HEK293 (cell line): ENCODE measurements around the gene NTNG1.

Source experiments
- CTCF ChIA-PET: fragments of 350-600 bp; formaldehyde crosslinking; extraction: SDS; loops from one replicate; lab custom pipeline; 2021; ENCODE audit warnings: antibody characterized with exemption; lab: Yijun Ruan, JAX
- POLR2A ChIA-PET: fragments of 300-600 bp; formaldehyde crosslinking; extraction: SDS; loops from one replicate; lab custom pipeline; 2020; ENCODE audit warnings: antibody characterized with exemption, inconsistent platforms; lab: Yijun Ruan, JAX
- H3K27ac ChIP-seq: fragments of 200-500 bp; sonication (Bioruptor generic); 2 replicates; pipeline ENCODE4 v1.5.1; 2014; ENCODE audit warnings: low read depth, low read length, control low read depth, inconsistent platforms; ENCODE audit errors: extremely low read depth
- H3K36me3 ChIP-seq, 2 experiments: fragments of 200-500 bp in 1 of 2; sonication (Bioruptor generic) in 1 of 2; 1 replicate in 1 of 2; 2 replicates in 1 of 2; pipeline ENCODE4 v1.5.1; 2014 to 2017; ENCODE audit warnings: inconsistent platforms in 2 of 2, low read length in 2 of 2; ENCODE audit not compliant: control insufficient read depth in 2 of 2, insufficient read depth in 1 of 2
- H3K4me1 ChIP-seq: fragments of 200-500 bp; sonication (Bioruptor generic); 2 replicates; pipeline ENCODE4 v1.5.1; 2014; ENCODE audit warnings: mild to moderate bottlenecking, low read length, inconsistent platforms; ENCODE audit not compliant: control insufficient read depth, insufficient read depth
- H3K4me3 ChIP-seq: 2 replicates; pipeline ENCODE4 v1.5.1; 2011; ENCODE audit warnings: low read depth, mild to moderate bottlenecking, control low read depth, low read length, moderate library complexity
- H3K9me3 ChIP-seq: fragments of 200-500 bp; sonication (Bioruptor generic); 2 replicates; pipeline ENCODE4 v1.5.1; 2014; ENCODE audit warnings: low read depth, low read length, inconsistent platforms; ENCODE audit not compliant: control insufficient read depth, insufficient read depth
- FEZF1 ChIP-seq: fragments of 450-650 bp; formaldehyde crosslinking; IDR thresholded peaks from 2 replicates; pipeline ENCODE4 v1.5.1; 2016; ENCODE audit warnings: missing biosample characterization, missing genetic modification characterization
- KLF1 ChIP-seq: fragments of 450-650 bp; formaldehyde crosslinking; IDR thresholded peaks from 2 replicates; pipeline ENCODE4 v1.5.1; 2016; ENCODE audit warnings: missing biosample characterization, missing genetic modification characterization
- KLF7 ChIP-seq: fragments of 450-650 bp; formaldehyde crosslinking; IDR thresholded peaks from 2 replicates; pipeline ENCODE4 v1.5.1; 2016; ENCODE audit warnings: missing biosample characterization, missing genetic modification characterization, borderline replicate concordance
- RBAK ChIP-seq: fragments of 450-650 bp; formaldehyde crosslinking; IDR thresholded peaks from 2 replicates; pipeline ENCODE4 v1.5.1; 2016; ENCODE audit warnings: missing biosample characterization, missing genetic modification characterization
- REPIN1 ChIP-seq: fragments of 450-650 bp; formaldehyde crosslinking; IDR thresholded peaks from 2 replicates; pipeline ENCODE4 v1.5.1; 2017; ENCODE audit warnings: missing biosample characterization, missing genetic modification characterization, low read depth
- ZFP37 ChIP-seq: fragments of 450-650 bp; formaldehyde crosslinking; IDR thresholded peaks from 2 replicates; pipeline ENCODE4 v1.5.1; 2016; ENCODE audit warnings: missing biosample characterization, missing genetic modification characterization
- ZNF121 ChIP-seq: fragments of 450-650 bp; formaldehyde crosslinking; IDR thresholded peaks from 2 replicates; pipeline ENCODE4 v1.5.1; 2016; ENCODE audit warnings: missing biosample characterization, missing genetic modification characterization
- ZNF157 ChIP-seq: fragments of 450-650 bp; formaldehyde crosslinking; IDR thresholded peaks from 2 replicates; pipeline ENCODE4 v1.5.1; 2016; ENCODE audit warnings: missing biosample characterization, missing genetic modification characterization
- ZNF23 ChIP-seq: fragments of 450-650 bp; formaldehyde crosslinking; IDR thresholded peaks from 2 replicates; pipeline ENCODE4 v1.5.1; 2016; ENCODE audit warnings: missing biosample characterization, missing genetic modification characterization, borderline replicate concordance
- ZNF292 ChIP-seq: fragments of 450-650 bp; formaldehyde crosslinking; IDR thresholded peaks from 2 replicates; pipeline ENCODE4 v1.5.1; 2016; ENCODE audit warnings: low read depth, missing biosample characterization, missing genetic modification characterization, borderline replicate concordance
- ZNF324 ChIP-seq: fragments of 450-650 bp; formaldehyde crosslinking; IDR thresholded peaks from 2 replicates; pipeline ENCODE4 v1.5.1; 2016; ENCODE audit warnings: missing biosample characterization, missing genetic modification characterization
- ZNF426 ChIP-seq: fragments of 450-650 bp; formaldehyde crosslinking; IDR thresholded peaks from 2 replicates; pipeline ENCODE4 v1.5.1; 2017; ENCODE audit warnings: missing biosample characterization, missing genetic modification characterization, mild to moderate bottlenecking, inconsistent platforms, moderate library complexity
- ZNF473 ChIP-seq: fragments of 450-650 bp; formaldehyde crosslinking; IDR thresholded peaks from 2 replicates; pipeline ENCODE4 v1.5.1; 2017; ENCODE audit warnings: missing biosample characterization, missing genetic modification characterization
- ZNF501 ChIP-seq: fragments of 450-650 bp; formaldehyde crosslinking; IDR thresholded peaks from 2 replicates; pipeline ENCODE4 v1.5.1; 2016; ENCODE audit warnings: missing biosample characterization, missing genetic modification characterization
- ZNF514 ChIP-seq: fragments of 450-650 bp; formaldehyde crosslinking; IDR thresholded peaks from 2 replicates; pipeline ENCODE4 v1.5.1; 2016; ENCODE audit warnings: missing biosample characterization, missing genetic modification characterization
- ZNF521 ChIP-seq: fragments of 450-650 bp; formaldehyde crosslinking; IDR thresholded peaks from 2 replicates; pipeline ENCODE4 v1.5.1; 2017; ENCODE audit warnings: missing biosample characterization, mild to moderate bottlenecking, missing genetic modification characterization
- ZNF530 ChIP-seq: fragments of 450-650 bp; formaldehyde crosslinking; IDR thresholded peaks from 2 replicates; pipeline ENCODE4 v1.5.1; 2016; ENCODE audit warnings: low read depth, missing biosample characterization, missing genetic modification characterization
- ZNF843 ChIP-seq: fragments of 450-650 bp; formaldehyde crosslinking; IDR thresholded peaks from 2 replicates; pipeline ENCODE4 v1.5.1; 2016; ENCODE audit warnings: missing biosample characterization, missing genetic modification characterization
- ZSCAN23 ChIP-seq: fragments of 450-650 bp; formaldehyde crosslinking; IDR thresholded peaks from 2 replicates; pipeline ENCODE4 v1.5.1; 2016; ENCODE audit warnings: missing biosample characterization, missing genetic modification characterization
- TF ChIP-seq, protein P1 (sequence below): fragments of 450-650 bp; formaldehyde crosslinking; IDR thresholded peaks from 2 replicates; pipeline ENCODE4 v1.5.1; 2016; ENCODE audit warnings: missing biosample characterization, missing genetic modification characterization
- TF ChIP-seq, protein P2 (sequence below): IDR thresholded peaks from 2 replicates; pipeline ENCODE4 v1.6.1; 2011; ENCODE audit warnings: mild to moderate bottlenecking, low read depth, low read length, borderline replicate concordance
- TF ChIP-seq, protein P3 (sequence below): fragments of 450-650 bp; formaldehyde crosslinking; IDR thresholded peaks from 2 replicates; pipeline ENCODE4 v1.5.1; 2016; ENCODE audit warnings: missing biosample characterization, missing genetic modification characterization
- TF ChIP-seq, protein P4 (sequence below): fragments of 450-650 bp; formaldehyde crosslinking; IDR thresholded peaks from 2 replicates; pipeline ENCODE4 v1.5.1; 2016; ENCODE audit warnings: missing biosample characterization, missing genetic modification characterization
- TF ChIP-seq, protein P5 (sequence below): fragments of 450-650 bp; formaldehyde crosslinking; IDR thresholded peaks from 2 replicates; pipeline ENCODE4 v1.5.1; 2016; ENCODE audit warnings: missing biosample characterization, missing genetic modification characterization
- TF ChIP-seq, protein P6 (sequence below): fragments of 450-650 bp; formaldehyde crosslinking; IDR thresholded peaks from 2 replicates; pipeline ENCODE4; 2016; ENCODE audit warnings: missing biosample characterization, missing genetic modification characterization
- TF ChIP-seq, protein P7 (sequence below): fragments of 450-650 bp; formaldehyde crosslinking; IDR thresholded peaks from 2 replicates; pipeline ENCODE4 v1.5.1; 2017; ENCODE audit warnings: missing biosample characterization, missing genetic modification characterization

Gene NTNG1

DNA sequence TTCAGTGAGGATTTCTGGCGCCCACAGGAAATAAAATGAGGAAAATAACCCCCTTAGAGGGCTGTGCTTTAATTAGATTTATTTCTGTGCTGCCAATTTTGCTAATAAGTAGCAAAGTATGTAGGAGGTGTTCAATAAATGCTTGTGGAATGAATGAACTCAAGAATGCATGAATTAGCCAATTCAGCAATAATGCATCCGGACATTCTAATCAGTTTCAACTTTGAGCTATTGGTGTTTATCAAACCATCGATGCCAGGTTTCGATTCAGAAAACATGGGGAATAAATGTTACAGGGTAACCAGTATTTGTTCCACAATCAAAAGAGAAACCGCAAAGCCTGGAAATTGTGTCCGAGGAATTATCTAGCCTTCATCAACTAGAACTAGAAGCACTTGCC lies 353.2 kb downstream of the NTNG1 start:
- ChIA-PET CTCF (no interaction called here), POLR2A (no interaction called here)
- Histone ChIP-seq H3K4me1 (no peaks in the 10 kb centered on the region), H3K27ac (no peak overlapping the region), H3K36me3 (no peaks in the 10 kb centered on the region), H3K4me3 (no peak overlapping the region), H3K9me3 (no peaks in the 10 kb centered on the region)
- TF ChIP-seq, protein P1, sequence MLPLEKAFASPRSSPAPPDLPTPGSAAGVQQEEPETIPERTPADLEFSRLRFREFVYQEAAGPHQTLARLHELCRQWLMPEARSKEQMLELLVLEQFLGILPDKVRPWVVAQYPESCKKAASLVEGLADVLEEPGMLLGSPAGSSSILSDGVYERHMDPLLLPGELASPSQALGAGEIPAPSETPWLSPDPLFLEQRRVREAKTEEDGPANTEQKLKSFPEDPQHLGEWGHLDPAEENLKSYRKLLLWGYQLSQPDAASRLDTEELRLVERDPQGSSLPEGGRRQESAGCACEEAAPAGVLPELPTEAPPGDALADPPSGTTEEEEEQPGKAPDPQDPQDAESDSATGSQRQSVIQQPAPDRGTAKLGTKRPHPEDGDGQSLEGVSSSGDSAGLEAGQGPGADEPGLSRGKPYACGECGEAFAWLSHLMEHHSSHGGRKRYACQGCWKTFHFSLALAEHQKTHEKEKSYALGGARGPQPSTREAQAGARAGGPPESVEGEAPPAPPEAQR (tag by site-specific recombination): no peak
- no peak for TF ChIP-seq RBAK (tag by site-specific recombination)
- TF ChIP-seq KLF7 (tag by site-specific recombination): no peak
- TF ChIP-seq KLF1 (tag by site-specific recombination): no peak
- TF ChIP-seq, protein P2, sequence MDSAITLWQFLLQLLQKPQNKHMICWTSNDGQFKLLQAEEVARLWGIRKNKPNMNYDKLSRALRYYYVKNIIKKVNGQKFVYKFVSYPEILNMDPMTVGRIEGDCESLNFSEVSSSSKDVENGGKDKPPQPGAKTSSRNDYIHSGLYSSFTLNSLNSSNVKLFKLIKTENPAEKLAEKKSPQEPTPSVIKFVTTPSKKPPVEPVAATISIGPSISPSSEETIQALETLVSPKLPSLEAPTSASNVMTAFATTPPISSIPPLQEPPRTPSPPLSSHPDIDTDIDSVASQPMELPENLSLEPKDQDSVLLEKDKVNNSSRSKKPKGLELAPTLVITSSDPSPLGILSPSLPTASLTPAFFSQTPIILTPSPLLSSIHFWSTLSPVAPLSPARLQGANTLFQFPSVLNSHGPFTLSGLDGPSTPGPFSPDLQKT: no peak
- TF ChIP-seq FEZF1 (tag by site-specific recombination): no peak
- TF ChIP-seq, protein P3, sequence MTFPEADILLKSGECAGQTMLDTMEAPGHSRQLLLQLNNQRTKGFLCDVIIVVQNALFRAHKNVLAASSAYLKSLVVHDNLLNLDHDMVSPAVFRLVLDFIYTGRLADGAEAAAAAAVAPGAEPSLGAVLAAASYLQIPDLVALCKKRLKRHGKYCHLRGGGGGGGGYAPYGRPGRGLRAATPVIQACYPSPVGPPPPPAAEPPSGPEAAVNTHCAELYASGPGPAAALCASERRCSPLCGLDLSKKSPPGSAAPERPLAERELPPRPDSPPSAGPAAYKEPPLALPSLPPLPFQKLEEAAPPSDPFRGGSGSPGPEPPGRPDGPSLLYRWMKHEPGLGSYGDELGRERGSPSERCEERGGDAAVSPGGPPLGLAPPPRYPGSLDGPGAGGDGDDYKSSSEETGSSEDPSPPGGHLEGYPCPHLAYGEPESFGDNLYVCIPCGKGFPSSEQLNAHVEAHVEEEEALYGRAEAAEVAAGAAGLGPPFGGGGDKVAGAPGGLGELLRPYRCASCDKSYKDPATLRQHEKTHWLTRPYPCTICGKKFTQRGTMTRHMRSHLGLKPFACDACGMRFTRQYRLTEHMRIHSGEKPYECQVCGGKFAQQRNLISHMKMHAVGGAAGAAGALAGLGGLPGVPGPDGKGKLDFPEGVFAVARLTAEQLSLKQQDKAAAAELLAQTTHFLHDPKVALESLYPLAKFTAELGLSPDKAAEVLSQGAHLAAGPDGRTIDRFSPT (tag by site-specific recombination): no peak
- no peak for TF ChIP-seq ZNF843 (tag by site-specific recombination)
- no peak for TF ChIP-seq ZNF501
- TF ChIP-seq ZNF426: no peak
- no peak for TF ChIP-seq ZNF473
- no peak for TF ChIP-seq ZNF530 (tag by site-specific recombination)

DNA sequence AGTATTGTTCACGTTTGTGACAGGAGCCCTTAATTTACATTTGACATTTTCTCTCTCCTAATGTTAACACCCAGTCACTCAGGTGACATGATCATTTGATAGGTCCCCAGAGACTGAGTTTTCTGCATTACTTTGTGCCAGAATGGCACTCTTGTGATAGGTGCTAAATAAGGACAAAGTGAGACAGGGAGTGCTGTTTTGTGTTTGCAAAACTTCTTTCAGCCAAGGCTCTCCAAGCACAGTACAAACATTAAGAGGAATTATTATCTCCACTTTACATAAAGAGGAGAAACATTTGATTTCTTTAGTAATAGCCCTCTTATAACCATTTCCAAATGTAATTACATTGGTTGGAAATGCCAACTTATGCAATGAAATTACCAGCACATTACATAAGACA lies 355.2 kb downstream of the NTNG1 start:
- Histone ChIP-seq H3K9me3 (no peaks in the 10 kb centered on the region), H3K36me3 (no peaks in the 10 kb centered on the region), H3K4me1 (no peaks in the 10 kb centered on the region), H3K4me3 (no peak overlapping the region), H3K27ac (no peak overlapping the region)
- POLR2A ChIA-PET: no interaction called here
- CTCF ChIA-PET: no interaction called here
- TF ChIP-seq ZNF514 (tag by site-specific recombination) (no peak), ZSCAN23 (tag by site-specific recombination) (no peak), ZNF324 (no peak), ZNF23 (no peak), ZNF157 (tag by site-specific recombination) (no peak), ZFP37 (tag by site-specific recombination) (no peak), ZNF501 (no peak), REPIN1 (tag by site-specific recombination) (no peak), ZNF292 (tag by site-specific recombination) (no peak), ZNF521 (no peak), ZNF121 (no peak)
- TF ChIP-seq, protein P4, sequence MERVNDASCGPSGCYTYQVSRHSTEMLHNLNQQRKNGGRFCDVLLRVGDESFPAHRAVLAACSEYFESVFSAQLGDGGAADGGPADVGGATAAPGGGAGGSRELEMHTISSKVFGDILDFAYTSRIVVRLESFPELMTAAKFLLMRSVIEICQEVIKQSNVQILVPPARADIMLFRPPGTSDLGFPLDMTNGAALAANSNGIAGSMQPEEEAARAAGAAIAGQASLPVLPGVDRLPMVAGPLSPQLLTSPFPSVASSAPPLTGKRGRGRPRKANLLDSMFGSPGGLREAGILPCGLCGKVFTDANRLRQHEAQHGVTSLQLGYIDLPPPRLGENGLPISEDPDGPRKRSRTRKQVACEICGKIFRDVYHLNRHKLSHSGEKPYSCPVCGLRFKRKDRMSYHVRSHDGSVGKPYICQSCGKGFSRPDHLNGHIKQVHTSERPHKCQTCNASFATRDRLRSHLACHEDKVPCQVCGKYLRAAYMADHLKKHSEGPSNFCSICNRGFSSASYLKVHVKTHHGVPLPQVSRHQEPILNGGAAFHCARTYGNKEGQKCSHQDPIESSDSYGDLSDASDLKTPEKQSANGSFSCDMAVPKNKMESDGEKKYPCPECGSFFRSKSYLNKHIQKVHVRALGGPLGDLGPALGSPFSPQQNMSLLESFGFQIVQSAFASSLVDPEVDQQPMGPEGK (tag by site-specific recombination): no peak
- TF ChIP-seq, protein P5, sequence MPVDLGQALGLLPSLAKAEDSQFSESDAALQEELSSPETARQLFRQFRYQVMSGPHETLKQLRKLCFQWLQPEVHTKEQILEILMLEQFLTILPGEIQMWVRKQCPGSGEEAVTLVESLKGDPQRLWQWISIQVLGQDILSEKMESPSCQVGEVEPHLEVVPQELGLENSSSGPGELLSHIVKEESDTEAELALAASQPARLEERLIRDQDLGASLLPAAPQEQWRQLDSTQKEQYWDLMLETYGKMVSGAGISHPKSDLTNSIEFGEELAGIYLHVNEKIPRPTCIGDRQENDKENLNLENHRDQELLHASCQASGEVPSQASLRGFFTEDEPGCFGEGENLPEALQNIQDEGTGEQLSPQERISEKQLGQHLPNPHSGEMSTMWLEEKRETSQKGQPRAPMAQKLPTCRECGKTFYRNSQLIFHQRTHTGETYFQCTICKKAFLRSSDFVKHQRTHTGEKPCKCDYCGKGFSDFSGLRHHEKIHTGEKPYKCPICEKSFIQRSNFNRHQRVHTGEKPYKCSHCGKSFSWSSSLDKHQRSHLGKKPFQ (tag by site-specific recombination): no peak
- TF ChIP-seq, protein P6, sequence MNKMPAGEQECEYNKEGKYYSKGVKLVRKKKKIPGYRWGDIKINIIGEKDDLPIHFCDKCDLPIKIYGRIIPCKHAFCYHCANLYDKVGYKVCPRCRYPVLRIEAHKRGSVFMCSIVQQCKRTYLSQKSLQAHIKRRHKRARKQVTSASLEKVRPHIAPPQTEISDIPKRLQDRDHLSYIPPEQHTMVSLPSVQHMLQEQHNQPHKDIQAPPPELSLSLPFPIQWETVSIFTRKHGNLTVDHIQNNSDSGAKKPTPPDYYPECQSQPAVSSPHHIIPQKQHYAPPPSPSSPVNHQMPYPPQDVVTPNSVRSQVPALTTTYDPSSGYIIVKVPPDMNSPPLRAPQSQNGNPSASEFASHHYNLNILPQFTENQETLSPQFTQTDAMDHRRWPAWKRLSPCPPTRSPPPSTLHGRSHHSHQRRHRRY: no peak
- TF ChIP-seq, protein P7, sequence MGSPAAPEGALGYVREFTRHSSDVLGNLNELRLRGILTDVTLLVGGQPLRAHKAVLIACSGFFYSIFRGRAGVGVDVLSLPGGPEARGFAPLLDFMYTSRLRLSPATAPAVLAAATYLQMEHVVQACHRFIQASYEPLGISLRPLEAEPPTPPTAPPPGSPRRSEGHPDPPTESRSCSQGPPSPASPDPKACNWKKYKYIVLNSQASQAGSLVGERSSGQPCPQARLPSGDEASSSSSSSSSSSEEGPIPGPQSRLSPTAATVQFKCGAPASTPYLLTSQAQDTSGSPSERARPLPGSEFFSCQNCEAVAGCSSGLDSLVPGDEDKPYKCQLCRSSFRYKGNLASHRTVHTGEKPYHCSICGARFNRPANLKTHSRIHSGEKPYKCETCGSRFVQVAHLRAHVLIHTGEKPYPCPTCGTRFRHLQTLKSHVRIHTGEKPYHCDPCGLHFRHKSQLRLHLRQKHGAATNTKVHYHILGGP (tag by site-specific recombination): no peak
